ENCODE data around the gene TCF4.

Gene TCF4

DNA sequence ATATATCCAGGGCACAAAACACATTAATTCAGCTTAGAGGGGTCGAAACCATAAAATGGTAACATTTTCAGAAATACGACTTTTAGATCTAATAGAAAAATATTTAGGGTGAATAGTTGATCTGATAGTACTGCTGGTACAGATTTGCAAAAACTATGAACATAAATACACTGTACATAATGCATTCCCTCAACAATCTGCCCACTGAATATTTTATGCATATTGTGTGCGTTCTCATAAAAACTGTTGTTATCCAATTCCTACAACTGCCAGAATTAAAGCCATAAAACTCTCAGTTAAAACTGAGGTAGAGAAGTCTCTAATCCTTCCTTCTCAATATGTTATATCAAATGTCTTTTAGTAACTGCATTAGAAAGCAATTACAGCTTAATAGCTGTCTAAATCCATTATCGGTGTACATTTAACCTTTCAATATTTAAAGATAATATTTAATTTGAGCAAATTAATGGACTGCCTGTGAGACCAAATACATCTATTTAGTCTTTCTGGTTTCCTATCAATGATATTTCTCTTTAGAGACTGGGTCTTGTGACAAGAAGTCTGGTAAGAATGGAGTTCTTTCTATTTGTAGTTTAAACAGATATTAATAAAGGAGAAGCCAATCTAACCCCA lies 32.5 kb downstream of the TCF4 start:
- H3K27ac ChIP-seq: no peak overlapping the region
- TF ChIP-seq, protein P1, sequence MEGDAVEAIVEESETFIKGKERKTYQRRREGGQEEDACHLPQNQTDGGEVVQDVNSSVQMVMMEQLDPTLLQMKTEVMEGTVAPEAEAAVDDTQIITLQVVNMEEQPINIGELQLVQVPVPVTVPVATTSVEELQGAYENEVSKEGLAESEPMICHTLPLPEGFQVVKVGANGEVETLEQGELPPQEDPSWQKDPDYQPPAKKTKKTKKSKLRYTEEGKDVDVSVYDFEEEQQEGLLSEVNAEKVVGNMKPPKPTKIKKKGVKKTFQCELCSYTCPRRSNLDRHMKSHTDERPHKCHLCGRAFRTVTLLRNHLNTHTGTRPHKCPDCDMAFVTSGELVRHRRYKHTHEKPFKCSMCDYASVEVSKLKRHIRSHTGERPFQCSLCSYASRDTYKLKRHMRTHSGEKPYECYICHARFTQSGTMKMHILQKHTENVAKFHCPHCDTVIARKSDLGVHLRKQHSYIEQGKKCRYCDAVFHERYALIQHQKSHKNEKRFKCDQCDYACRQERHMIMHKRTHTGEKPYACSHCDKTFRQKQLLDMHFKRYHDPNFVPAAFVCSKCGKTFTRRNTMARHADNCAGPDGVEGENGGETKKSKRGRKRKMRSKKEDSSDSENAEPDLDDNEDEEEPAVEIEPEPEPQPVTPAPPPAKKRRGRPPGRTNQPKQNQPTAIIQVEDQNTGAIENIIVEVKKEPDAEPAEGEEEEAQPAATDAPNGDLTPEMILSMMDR (conservative IDR thresholded peaks at IDR 0.05): no peak

DNA sequence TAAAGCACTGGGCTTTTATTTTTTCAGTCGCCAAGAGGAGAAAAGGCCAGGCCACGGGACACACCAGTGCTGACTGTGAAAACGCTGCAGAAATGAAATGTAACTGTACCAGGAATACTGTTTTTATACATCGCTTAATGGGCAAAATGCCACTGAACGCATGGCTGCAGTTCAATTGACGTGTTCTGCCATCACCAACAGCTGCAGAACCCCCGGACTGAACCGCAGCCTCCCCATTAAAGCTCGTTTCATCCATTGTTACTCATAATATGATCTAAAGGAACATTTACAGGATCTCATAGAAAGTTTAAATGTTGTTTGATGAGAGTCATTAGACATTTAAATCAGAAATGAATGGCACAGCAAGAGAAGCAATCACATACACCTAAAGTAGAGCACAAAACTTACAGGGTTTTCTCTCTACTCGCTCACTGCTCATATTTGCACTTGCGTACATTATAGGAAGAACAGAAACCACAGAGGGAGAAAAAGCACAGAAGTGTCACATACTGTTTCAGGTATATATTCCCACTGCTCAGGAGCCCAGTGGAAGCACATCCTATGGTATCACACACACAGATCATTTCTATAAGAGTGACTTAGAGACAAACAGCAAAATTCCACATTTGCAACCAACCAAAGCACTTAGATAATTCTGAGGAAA lies 35.3 kb downstream of the TCF4 start:
- TF ChIP-seq, protein P1 (conservative IDR thresholded peaks at IDR 0.05): no peak
- H3K27ac ChIP-seq: no peak overlapping the region

DNA sequence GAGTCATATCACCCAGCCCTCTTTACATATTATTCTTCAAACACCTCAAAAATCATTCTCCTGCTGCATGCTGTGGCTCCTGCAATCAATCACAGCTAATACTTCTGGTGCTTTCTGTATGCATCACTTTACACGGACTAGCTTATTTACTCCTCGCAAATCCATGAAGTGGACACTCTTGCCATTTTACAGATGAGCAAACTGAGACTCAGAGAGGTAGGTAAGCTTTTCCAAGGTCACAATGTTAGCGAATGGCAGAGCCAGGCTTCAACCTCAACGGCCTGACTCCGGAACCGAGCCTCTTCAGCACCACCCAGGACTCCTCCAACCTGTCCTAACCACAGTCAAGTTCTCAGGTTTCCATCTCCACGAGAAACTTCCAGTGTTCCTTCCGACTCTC lies 36.8 kb downstream of the TCF4 start:
- H3K27ac ChIP-seq: no peak overlapping the region

DNA sequence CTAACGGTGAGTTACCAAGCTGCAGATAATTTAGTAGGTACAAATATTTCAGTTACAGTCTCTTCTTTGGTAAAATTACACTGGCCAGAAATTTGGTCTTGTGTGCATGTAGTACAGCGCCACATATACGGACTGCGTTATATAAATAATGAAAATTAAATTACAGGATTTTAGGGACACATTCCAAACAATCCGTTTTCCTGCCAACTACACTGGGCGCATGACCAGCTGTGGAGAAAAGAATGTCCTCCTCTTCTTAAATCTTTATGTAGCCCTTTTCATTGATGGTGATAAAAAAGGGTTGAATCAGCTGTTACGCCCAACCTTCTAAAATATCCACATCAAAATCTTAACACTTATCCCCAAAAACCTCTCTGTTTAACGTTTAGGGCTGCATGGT lies 37.5 kb downstream of the TCF4 start:
- H3K27ac ChIP-seq: no peak overlapping the region
- TF ChIP-seq, protein P1 (conservative IDR thresholded peaks at IDR 0.05): no peak

More for the DNA sequence above, 36.8 kb downstream of the TCF4 start:
- TF ChIP-seq, protein P1 (conservative IDR thresholded peaks at IDR 0.05): no peak

DNA sequence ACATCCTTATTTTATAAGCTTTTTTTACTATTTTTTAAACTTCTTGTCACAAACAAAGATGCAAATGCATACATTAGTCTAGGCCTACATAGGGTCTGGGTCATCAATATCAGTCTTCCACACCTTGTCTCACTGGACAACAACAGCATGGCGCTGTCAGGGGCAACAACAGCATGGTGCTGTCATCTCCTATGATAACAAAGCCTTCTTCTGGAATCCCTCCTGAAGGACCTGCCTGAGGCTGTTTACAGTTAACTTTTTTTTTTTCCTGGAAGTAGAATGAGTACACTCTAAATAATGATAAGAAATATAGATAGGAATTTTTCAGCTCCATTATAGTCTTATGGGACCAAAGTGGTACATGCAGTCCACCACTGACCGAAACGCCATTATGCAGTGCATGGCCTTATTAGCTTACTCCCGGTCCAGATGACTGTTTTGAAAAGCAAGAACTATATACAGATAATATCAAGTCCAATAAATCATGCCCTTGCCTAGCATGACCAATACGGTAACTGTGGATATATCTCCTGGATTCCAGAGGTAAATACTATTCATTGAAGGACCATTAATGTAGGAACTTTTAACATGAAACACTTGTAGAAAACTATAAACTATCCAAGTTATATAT lies 38.4 kb downstream of the TCF4 start:
- H3K27ac ChIP-seq: no peak overlapping the region
- TF ChIP-seq, protein P1 (conservative IDR thresholded peaks at IDR 0.05): no peak

DNA sequence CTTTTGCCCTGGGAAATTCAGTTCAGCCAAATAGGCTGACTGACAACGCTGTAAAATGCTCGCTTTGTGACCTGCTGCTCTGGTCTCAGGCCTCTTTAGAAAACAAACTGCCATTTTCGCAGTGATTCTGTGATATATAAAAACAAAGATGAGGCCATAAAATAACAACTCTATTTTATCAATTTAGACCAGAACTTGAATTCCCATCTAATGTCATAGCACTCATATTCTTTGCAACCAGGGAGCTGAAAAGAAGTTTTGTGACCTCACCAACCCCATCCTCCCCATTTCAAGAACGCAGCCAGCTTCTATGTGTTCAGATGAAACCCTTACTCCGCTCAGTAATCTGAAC lies 40.3 kb downstream of the TCF4 start:
- TF ChIP-seq, protein P1 (conservative IDR thresholded peaks at IDR 0.05): no peak
- no peak overlapping the region for H3K27ac ChIP-seq

DNA sequence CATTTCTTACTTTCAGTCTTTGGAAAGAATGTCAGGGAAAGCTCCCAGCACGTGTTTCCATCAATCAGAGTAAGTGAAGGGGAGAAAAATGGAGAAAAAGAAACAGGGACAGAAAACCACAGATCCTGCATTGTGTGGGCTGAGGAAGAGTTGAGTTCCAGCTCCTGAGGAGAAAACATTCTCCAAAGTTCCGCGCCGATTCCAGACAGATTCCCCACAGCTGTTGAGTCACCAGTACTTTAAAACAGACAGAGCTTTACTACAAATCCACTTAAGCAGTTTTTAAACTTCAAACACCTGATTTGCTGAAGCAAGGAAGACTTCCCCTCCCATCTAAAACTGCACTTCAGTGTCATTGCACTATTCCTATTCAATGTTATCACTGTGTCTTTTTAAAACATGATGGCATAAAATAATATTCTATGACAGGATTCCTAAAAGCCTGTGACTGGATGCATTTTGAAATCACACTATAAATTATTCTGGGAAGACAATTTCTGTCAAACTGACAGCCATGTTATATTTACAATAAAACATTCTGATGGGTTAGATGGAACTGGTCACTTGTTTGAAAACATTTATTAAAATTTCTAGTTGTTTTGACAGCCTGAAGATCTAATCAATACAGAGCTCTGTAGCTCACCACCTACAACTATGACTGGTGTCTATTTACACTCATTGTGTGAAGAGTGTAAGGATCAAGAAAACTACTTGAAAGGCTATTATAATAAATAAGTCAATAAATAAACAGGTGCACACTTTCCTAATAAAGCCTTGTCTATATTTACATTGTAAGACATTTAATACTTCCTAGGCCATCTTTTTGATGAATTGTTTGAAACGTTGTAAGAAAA lies 40.9 kb downstream of the TCF4 start:
- TF ChIP-seq, protein P1 (conservative IDR thresholded peaks at IDR 0.05): no peak

More for the DNA sequence above, 40.9 kb downstream of the TCF4 start:
- no peak overlapping the region for H3K27ac ChIP-seq
